A549 (cell line): ENCODE measurements around the gene STOML3. TPM values are rescaled to one million over a fixed set of nuclear protein-coding genes. Genes with fewer than 3 reads are reported as not detected.

Experiments used
- ATAC-seq, 2 experiments: fragments of 200-7000 bp in 1 of 2; fragments of >200 bp in 1 of 2; cut with Nextera tagmentation in 1 of 2; cut with Tn5 transposase in 1 of 2; 3 replicates each; pipeline versions ENCODE4 v1.8.0 to v1.9.1; 2018 to 2020; ENCODE audit warnings: mild to moderate bottlenecking in 1 of 2, moderate library complexity in 1 of 2
- CTCF ChIA-PET: fragments of 300-600 bp; sonication (Branson Sonifier 250); formaldehyde crosslinking; extraction: SDS; loops from one replicate; lab custom pipeline; 2021; ENCODE audit warnings: antibody characterized with exemption, inconsistent platforms; lab: Yijun Ruan, JAX
- POLR2A ChIA-PET: fragments of 350-600 bp; formaldehyde crosslinking; extraction: SDS; loops from one replicate; lab custom pipeline; 2021; ENCODE audit warnings: antibody characterized with exemption, inconsistent platforms; lab: Yijun Ruan, JAX
- DNase-seq, 2 experiments: peaks; one replicate each; pipeline versions ENCODE4 v3.0.0 to v3.0.0-alpha.2; 2011 to 2016; ENCODE audit warnings: low read depth in 1 of 2, low spot score in 1 of 2
- FAIRE-seq: peaks from 2 replicates; lab custom pipeline; 2011; peaks lifted over from hg19 to GRCh38; lab: Jason Lieb, UNC
- H3K27ac ChIP-seq, 2 experiments: fragments of >200 bp; sonication (Bioruptor Twin); formaldehyde crosslinking; 3 replicates each; pipeline ENCODE4 v1.5.1; 2016 to 2017
- H3K4me1 ChIP-seq: fragments of >200 bp; sonication (Bioruptor Twin); formaldehyde crosslinking; 3 replicates; pipeline ENCODE4 v1.6.1; 2016
- H3K4me2 ChIP-seq: fragments of >200 bp; sonication (Bioruptor Twin); formaldehyde crosslinking; 3 replicates; pipeline ENCODE4 v1.6.1; 2016
- H3K4me3 ChIP-seq: fragments of >200 bp; sonication (Bioruptor Twin); formaldehyde crosslinking; 3 replicates; pipeline ENCODE4 v1.5.1; 2016
- H3K9me3 ChIP-seq: fragments of >200 bp; sonication (Bioruptor Twin); formaldehyde crosslinking; 3 replicates; pipeline ENCODE4 v1.6.1; 2016
- CBX2 ChIP-seq: fragments of 200-600 bp; sonication (generic); IDR thresholded peaks from 2 replicates; pipeline ENCODE4 v1.6.1; 2016; ENCODE audit warnings: low read depth, mild to moderate bottlenecking, borderline replicate concordance
- CEBPB ChIP-seq, 2 experiments: fragments of >200 bp in 1 of 2; sonication (Bioruptor Twin) in 1 of 2; formaldehyde crosslinking in 1 of 2; IDR thresholded peaks; 2 replicates each; pipeline ENCODE4 v1.6.1; 2012 to 2016
- CHD2 ChIP-seq: fragments of 150-350 bp; IDR thresholded peaks from 2 replicates; pipeline ENCODE4 v1.6.1; 2014; ENCODE audit warnings: low read length; ENCODE audit not compliant: partially characterized antibody
- CHD4 ChIP-seq: fragments of 200-600 bp; sonication (generic); IDR thresholded peaks from 2 replicates; pipeline ENCODE4 v1.6.1; 2016; ENCODE audit warnings: antibody characterized with exemption, mild to moderate bottlenecking, borderline replicate concordance
- E2F6 ChIP-seq: IDR thresholded peaks from 2 replicates; pipeline ENCODE4 v1.6.1; 2012; ENCODE audit warnings: low read depth, borderline replicate concordance
- EP300 ChIP-seq, 2 experiments: fragments of >200 bp; sonication (Bioruptor Twin); formaldehyde crosslinking; IDR thresholded peaks; 2 replicates in 1 of 2; 3 replicates in 1 of 2; pipeline ENCODE4 v1.6.1; 2016 to 2017
- ESRRA ChIP-seq: fragments of 150-350 bp; IDR thresholded peaks from 2 replicates; pipeline ENCODE4 v1.6.1; 2014; ENCODE audit warnings: mild to moderate bottlenecking, low read length, borderline replicate concordance
- FOXS1 ChIP-seq: fragments of 250-450 bp; sonication (Bioruptor Pico); IDR thresholded peaks from 2 replicates; pipeline ENCODE4 v1.5.0; 2020; ENCODE audit warnings: mild to moderate bottlenecking, moderate library complexity
- GATA3 ChIP-seq: IDR thresholded peaks from 2 replicates; pipeline ENCODE4 v1.6.1; 2012; ENCODE audit warnings: borderline replicate concordance
- HOXA7 ChIP-seq: fragments of 250-450 bp; sonication (Bioruptor Pico); IDR thresholded peaks from 2 replicates; pipeline ENCODE4 v1.5.0; 2020; ENCODE audit warnings: mild to moderate bottlenecking, moderate library complexity
- HOXB13 ChIP-seq: fragments of 250-450 bp; sonication (Bioruptor Pico); IDR thresholded peaks from 2 replicates; pipeline ENCODE4 v1.5.0; 2020; ENCODE audit warnings: low read depth, mild to moderate bottlenecking, moderate library complexity
- JUN ChIP-seq, 2 experiments: fragments of >200 bp; sonication (Bioruptor Twin); formaldehyde crosslinking; IDR thresholded peaks; 2 replicates in 1 of 2; 3 replicates in 1 of 2; pipeline ENCODE4 v1.6.1; 2016 to 2017
- KDM1A ChIP-seq: fragments of 200-600 bp; sonication (generic); IDR thresholded peaks from 2 replicates; pipeline ENCODE4 v1.6.1; 2016; ENCODE audit warnings: low read depth, mild to moderate bottlenecking
- MAX ChIP-seq: IDR thresholded peaks from 2 replicates; pipeline ENCODE4 v1.6.1; 2012
- MAZ ChIP-seq: fragments of 150-350 bp; IDR thresholded peaks from 2 replicates; pipeline ENCODE4 v1.6.1; 2014; ENCODE audit warnings: antibody characterized with exemption, low read depth, low read length, borderline replicate concordance
- MYC ChIP-seq: IDR thresholded peaks from 2 replicates; pipeline ENCODE4 v1.6.1; 2012; ENCODE audit warnings: mild to moderate bottlenecking, inconsistent platforms, low read length, improper control_type of control experiment, borderline replicate concordance
- NFE2L2 ChIP-seq: fragments of 150-350 bp; conservative IDR thresholded peaks from 2 replicates; pipeline ENCODE4 v1.6.1; 2014; ENCODE audit warnings: low read length
- NPAS2 ChIP-seq: fragments of 250-450 bp; sonication (Bioruptor Pico); IDR thresholded peaks from 2 replicates; pipeline ENCODE4 v1.8.0; 2022; ENCODE audit warnings: mild to moderate bottlenecking, moderate library complexity, borderline replicate concordance
- PBX3 ChIP-seq: IDR thresholded peaks from 2 replicates; pipeline ENCODE4 v1.6.1; 2012
- POLR2A ChIP-seq: IDR thresholded peaks from 2 replicates; pipeline ENCODE4 v1.6.1; 2012; ENCODE audit warnings: mild to moderate bottlenecking, low read length
- RAD21 ChIP-seq, 2 experiments: fragments of >200 bp in 1 of 2; sonication (Bioruptor Twin) in 1 of 2; formaldehyde crosslinking in 1 of 2; IDR thresholded peaks in 1 of 2; conservative IDR thresholded peaks in 1 of 2; 2 replicates in 1 of 2; 3 replicates in 1 of 2; pipeline ENCODE4 v1.6.1; 2012 to 2018; ENCODE audit warnings: inconsistent platforms in 1 of 2
- RCOR1 ChIP-seq: fragments of 150-350 bp; IDR thresholded peaks from 2 replicates; pipeline ENCODE4 v1.6.1; 2014; ENCODE audit warnings: antibody characterized with exemption, low read length, low read depth
- REST ChIP-seq: fragments of 200-600 bp; sonication (generic); IDR thresholded peaks from 2 replicates; pipeline ENCODE4 v1.6.1; 2016; ENCODE audit warnings: antibody characterized with exemption, mild to moderate bottlenecking, moderate library complexity
- TP53 ChIP-seq: fragments of 250-450 bp; sonication (Bioruptor Pico); IDR thresholded peaks from 2 replicates; pipeline ENCODE4 v1.5.0; 2021; ENCODE audit warnings: mild to moderate bottlenecking, moderate library complexity
- USF2 ChIP-seq: fragments of 450-650 bp; IDR thresholded peaks from 2 replicates; pipeline ENCODE4 v1.6.1; 2014; ENCODE audit warnings: antibody characterized with exemption
- ZFP36 ChIP-seq: fragments of 450-650 bp; IDR thresholded peaks from 2 replicates; pipeline ENCODE4 v1.6.1; 2014; ENCODE audit warnings: borderline replicate concordance; ENCODE audit not compliant: partially characterized antibody
- WGBS: methylation state at CpG from one replicate; pipeline ENCODE4 v1.1.6; 2017; ENCODE audit errors: missing lambda C conversion rate; 5-methylcytosine and 5-hydroxymethylcytosine counted together
- polyA plus RNA-seq, 4 experiments: library from polyadenylated mRNA; depleted of rRNA in 3 of 4; stranded (reverse); fragments of >200 nt; fragmentation: RNase III in 1 of 4; extraction: RNeasy Plus Mini Kit Qiagen cat#74134 plus additional on column Dnase treatment in 1 of 4; gene quantifications; 2 replicates in 3 of 4; 3 replicates in 1 of 4; pipeline ENCODE4 v1.2.3, GENCODE V29; 2011 to 2017

Gene STOML3
- polyA plus RNA-seq, 2 of the 4 experiments (the other 2 are of a cell fraction): not detected

GRCh38 chr13:39034085-39034484, 43.5 kb upstream of the STOML3 start (continued):
- no peak for TF ChIP-seq REST
- no peak for TF ChIP-seq POLR2A
- no peak for TF ChIP-seq CBX2
- no peak for TF ChIP-seq CHD4
- TF ChIP-seq GATA3: no peak
- no peak for TF ChIP-seq JUN (IDR thresholded peaks at IDR 0.05)

GRCh38 chr13:39032150-39032549, 41.5 kb upstream of the STOML3 start:
- peaks cover 9% of the 10 kb centered on the region; the same call in 2 of the 3 replicates for H3K4me1 ChIP-seq
- ATAC-seq: no peak
- no peak overlapping the region for H3K4me3 ChIP-seq
- no peak overlapping the region for H3K4me2 ChIP-seq
- no peak overlapping the region for H3K27ac ChIP-seq
- no peaks in the 10 kb centered on the region for H3K9me3 ChIP-seq
- FAIRE-seq: no peak
- ChIA-PET CTCF (interaction anchor here (0.5 to 1.4 kb wide), 2 partner anchors 19 to 26 kb away, joined by 3 to 4 read pairs; no protein-coding TSS in a partner anchor), POLR2A (no interaction called here)
- TF ChIP-seq ESRRA: no peak
- no peak for TF ChIP-seq ZFP36
- no peak for TF ChIP-seq USF2
- TF ChIP-seq FOXS1: no peak
- TF ChIP-seq HOXA7 (CRISPR knock-in tag): no peak
- no peak for TF ChIP-seq RCOR1
- TF ChIP-seq CHD2: no peak
- no peak for TF ChIP-seq KDM1A
- no peak for TF ChIP-seq CEBPB (IDR thresholded peaks at IDR 0.05)
- TF ChIP-seq JUN (IDR thresholded peaks at IDR 0.05): no peak
- WGBS: 94% methylated on average over 1 of the region's 1 CpG
- no peak for DNase-seq

- H3K4me1 ChIP-seq: no peaks in the 10 kb centered on the region
- POLR2A ChIA-PET: no interaction called here
- TF ChIP-seq NPAS2: no peak
- no peaks in the 10 kb centered on the region for H3K9me3 ChIP-seq
- no peak overlapping the region for H3K27ac ChIP-seq
- no peak for FAIRE-seq
- ATAC-seq: no peak
- H3K4me2 ChIP-seq: no peak overlapping the region
- no peak overlapping the region for H3K4me3 ChIP-seq
- DNase-seq: no peak
- WGBS: 92% methylated on average over 2 of the region's 2 CpGs
- CTCF ChIA-PET: no interaction called here
Measured at GRCh38 chr13:39025433-39025839, 34.8 kb upstream of the STOML3 start.

- H3K9me3 ChIP-seq: no peaks in the 10 kb centered on the region
- no peak overlapping the region for H3K4me3 ChIP-seq
- H3K4me2 ChIP-seq: no peak overlapping the region
- no peak overlapping the region for H3K27ac ChIP-seq
- POLR2A ChIA-PET: no interaction called here
- no peak for ATAC-seq
- no peak for FAIRE-seq
- no peak for DNase-seq
- no peaks in the 10 kb centered on the region for H3K4me1 ChIP-seq
- CTCF ChIA-PET: no interaction called here
- TF ChIP-seq CHD4 (no peak), NFE2L2 (no peak), EP300 (IDR thresholded peaks at IDR 0.05) (no peak), E2F6 (no peak), RAD21 (conservative IDR thresholded peaks at IDR 0.05 in 1 of 2, IDR thresholded peaks at IDR 0.05 in 1 of 2) (no peak), MYC (no peak), TP53 (CRISPR knock-in tag) (no peak), HOXB13 (CRISPR knock-in tag) (no peak), JUN (IDR thresholded peaks at IDR 0.05) (no peak), KDM1A (no peak), MAZ (no peak), POLR2A (no peak), PBX3 (no peak), CEBPB (IDR thresholded peaks at IDR 0.05) (no peak), MAX (no peak)
Measured at GRCh38 chr13:39023761-39024160, 33.1 kb upstream of the STOML3 start.
